Activated B cell treated with CpG ODN at 0.5 μM for 24 hours (primary cell): ENCODE data around the gene TMEM260. TPM values are rescaled to one million over a fixed set of nuclear protein-coding genes. Genes with fewer than 3 reads are reported as not detected.

ENCODE experiments used
- ATAC-seq: fragments of 200-7000 bp; cut with Tn5 transposase; one replicate; pipeline ENCODE4 v1.10.0; 2021; ENCODE audit warnings: low read depth, mild to moderate bottlenecking, moderate library complexity
- CTCF ChIA-PET: fragments of 350-600 bp; sonication (Branson Sonifier 250); formaldehyde crosslinking; loops from one replicate; lab custom pipeline; 2021; ENCODE audit warnings: antibody characterized with exemption; lab: Charles Lee
- POLR2A ChIA-PET: fragments of 350-600 bp; sonication (Branson Sonifier 250); formaldehyde crosslinking; loops from one replicate; lab custom pipeline; 2021; ENCODE audit warnings: antibody characterized with exemption; lab: Charles Lee
- DNase-seq: peaks from one replicate; pipeline ENCODE4 v3.0.0; 2022
- H3K27ac Mint-ChIP-seq: one replicate; pipeline ENCODE4 v1.8.0; 2020; ENCODE audit warnings: mixed read lengths
- H3K27me3 Mint-ChIP-seq: one replicate; pipeline ENCODE4 v1.8.0; 2021; ENCODE audit warnings: mixed read lengths
- H3K36me3 Mint-ChIP-seq: one replicate; pipeline ENCODE4 v1.8.0; 2021; ENCODE audit warnings: low read depth, mixed read lengths
- H3K4me1 Mint-ChIP-seq: one replicate; pipeline ENCODE4 v1.8.0; 2021; ENCODE audit warnings: mixed read lengths
- H3K4me3 Mint-ChIP-seq: one replicate; pipeline ENCODE4 v1.8.0; 2020; ENCODE audit warnings: mild to moderate bottlenecking, mixed read lengths
- H3K9me3 Mint-ChIP-seq: one replicate; pipeline ENCODE4 v1.8.0; 2020; ENCODE audit warnings: mixed read lengths
- intact Hi-C: fragments of 100-400 bp; cut with micrococcal nuclease; formaldehyde crosslinking; loops from one replicate; pipeline ENCODE4 v1.15.1; 2024
- total RNA-seq: library from RNA; stranded (reverse); gene quantifications from 2 replicates; pipeline ENCODE4 v1.2.3, GENCODE V29; 2022
- TF ChIP-seq, protein P1 (sequence below): fragments of 200-600 bp; IDR thresholded peaks from one replicate; pipeline ENCODE4 v1.8.0; 2022; ENCODE audit warnings: antibody characterized with exemption, mild to moderate bottlenecking

TMEM260 gene
- total RNA-seq, 1 donor from 2014 or later, result 24.7 TPM

GRCh38 chr14:56617084-56617483 lies 37.5 kb downstream of the TMEM260 start:
- no peak overlapping the region for H3K27ac Mint-ChIP-seq
- TF ChIP-seq, protein P1, sequence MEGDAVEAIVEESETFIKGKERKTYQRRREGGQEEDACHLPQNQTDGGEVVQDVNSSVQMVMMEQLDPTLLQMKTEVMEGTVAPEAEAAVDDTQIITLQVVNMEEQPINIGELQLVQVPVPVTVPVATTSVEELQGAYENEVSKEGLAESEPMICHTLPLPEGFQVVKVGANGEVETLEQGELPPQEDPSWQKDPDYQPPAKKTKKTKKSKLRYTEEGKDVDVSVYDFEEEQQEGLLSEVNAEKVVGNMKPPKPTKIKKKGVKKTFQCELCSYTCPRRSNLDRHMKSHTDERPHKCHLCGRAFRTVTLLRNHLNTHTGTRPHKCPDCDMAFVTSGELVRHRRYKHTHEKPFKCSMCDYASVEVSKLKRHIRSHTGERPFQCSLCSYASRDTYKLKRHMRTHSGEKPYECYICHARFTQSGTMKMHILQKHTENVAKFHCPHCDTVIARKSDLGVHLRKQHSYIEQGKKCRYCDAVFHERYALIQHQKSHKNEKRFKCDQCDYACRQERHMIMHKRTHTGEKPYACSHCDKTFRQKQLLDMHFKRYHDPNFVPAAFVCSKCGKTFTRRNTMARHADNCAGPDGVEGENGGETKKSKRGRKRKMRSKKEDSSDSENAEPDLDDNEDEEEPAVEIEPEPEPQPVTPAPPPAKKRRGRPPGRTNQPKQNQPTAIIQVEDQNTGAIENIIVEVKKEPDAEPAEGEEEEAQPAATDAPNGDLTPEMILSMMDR, result no peak
- ChIA-PET POLR2A (no interaction called here), CTCF (no interaction called here)
- H3K36me3 Mint-ChIP-seq, result peaks cover 69% of the 10 kb centered on the region
- no peak overlapping the region for H3K4me3 Mint-ChIP-seq
- H3K4me1 Mint-ChIP-seq, result no peaks in the 10 kb centered on the region
- ATAC-seq (no peak), DNase-seq (no peak)
- intact Hi-C loops, result no loop called here
- H3K27me3 Mint-ChIP-seq, result no peaks in the 10 kb centered on the region
- no peaks in the 10 kb centered on the region for H3K9me3 Mint-ChIP-seq

DNA sequence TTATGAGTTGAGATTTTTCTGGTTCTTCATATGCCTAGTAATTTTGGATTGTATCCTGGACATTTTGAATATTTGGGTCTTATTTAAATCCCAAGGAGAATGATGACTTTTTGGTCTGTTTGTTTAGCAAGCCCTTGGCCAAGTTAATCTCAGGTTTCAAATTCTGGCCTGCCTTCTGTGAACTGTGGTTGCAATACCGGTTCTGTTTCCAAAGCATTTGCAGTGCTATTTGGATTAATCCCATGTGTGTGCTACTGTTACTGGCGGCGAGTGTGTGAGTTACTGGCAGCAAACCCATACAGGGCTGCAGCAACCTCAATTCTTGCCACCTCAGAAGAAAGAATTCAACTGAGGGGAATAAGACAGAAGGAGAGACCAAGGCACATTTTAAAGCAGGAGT lies 51.1 kb downstream of the TMEM260 start:
- no peaks in the 10 kb centered on the region for H3K4me1 Mint-ChIP-seq
- peaks cover 82% of the 10 kb centered on the region for H3K36me3 Mint-ChIP-seq
- no peak overlapping the region for H3K27ac Mint-ChIP-seq
- TF ChIP-seq, protein P1, result no peak
- ATAC-seq (no peak), DNase-seq (no peak)
- H3K27me3 Mint-ChIP-seq, result no peaks in the 10 kb centered on the region
- CTCF ChIA-PET, result no interaction called here
- POLR2A ChIA-PET, result no interaction called here
- H3K4me3 Mint-ChIP-seq, result no peak overlapping the region
- intact Hi-C loops, result no loop called here
- H3K9me3 Mint-ChIP-seq, result peaks cover 9% of the 10 kb centered on the region

DNA sequence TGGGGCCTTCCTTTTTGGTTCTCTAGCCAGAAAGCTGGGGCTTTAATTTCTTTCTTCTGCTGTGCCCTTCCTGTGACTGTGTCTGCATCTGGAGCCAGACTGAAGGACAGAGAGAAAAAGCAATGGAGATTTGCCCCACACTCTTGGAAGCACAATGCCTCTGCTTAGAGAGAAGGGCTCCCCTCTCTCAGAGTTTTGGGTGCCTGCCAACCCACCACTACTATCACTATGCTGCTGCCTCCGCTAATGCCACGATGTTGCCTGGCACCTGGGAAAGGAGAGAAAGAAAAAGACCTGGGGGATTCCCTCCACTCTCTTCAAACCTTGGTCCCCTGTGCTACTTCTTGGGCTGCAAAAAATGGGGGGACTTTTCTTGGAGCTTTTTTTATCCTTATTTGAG lies 52.6 kb downstream of the TMEM260 start:
- ChIA-PET POLR2A (no interaction called here), CTCF (no interaction called here)
- H3K4me1 Mint-ChIP-seq, result no peaks in the 10 kb centered on the region
- peaks cover 85% of the 10 kb centered on the region for H3K36me3 Mint-ChIP-seq
- peaks cover 9% of the 10 kb centered on the region for H3K9me3 Mint-ChIP-seq
- H3K27ac Mint-ChIP-seq, result no peak overlapping the region
- TF ChIP-seq, protein P1, result no peak
- intact Hi-C loops, result no loop called here
- no peaks in the 10 kb centered on the region for H3K27me3 Mint-ChIP-seq
- DNase-seq (no peak), ATAC-seq (no peak)
- no peak overlapping the region for H3K4me3 Mint-ChIP-seq

DNA sequence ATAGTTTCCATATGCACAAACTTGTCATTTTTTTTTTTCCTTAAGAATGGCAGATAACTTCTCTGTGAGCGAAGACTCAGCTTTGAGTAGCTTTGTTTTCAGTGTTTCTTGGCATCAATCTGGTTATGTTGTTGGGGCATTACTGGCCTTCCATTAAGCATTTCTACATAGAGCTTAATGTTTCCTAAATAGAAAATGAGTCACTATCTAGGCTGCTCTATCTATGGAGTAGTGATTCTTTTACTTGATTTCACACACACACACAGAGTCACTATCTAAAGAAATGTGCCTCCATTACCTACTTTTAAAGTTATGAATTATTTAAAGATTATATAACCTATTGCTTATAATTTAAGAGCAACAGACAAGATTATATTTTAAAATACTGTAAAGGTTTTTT lies 53.9 kb downstream of the TMEM260 start:
- no peak overlapping the region for H3K4me3 Mint-ChIP-seq
- POLR2A ChIA-PET, result no interaction called here
- peaks cover 6% of the 10 kb centered on the region for H3K9me3 Mint-ChIP-seq
- H3K36me3 Mint-ChIP-seq, result peaks cover 87% of the 10 kb centered on the region
- CTCF ChIA-PET, result no interaction called here
- H3K27ac Mint-ChIP-seq, result no peak overlapping the region
- intact Hi-C loops, result no loop called here
- DNase-seq (no peak), ATAC-seq (no peak)
- no peaks in the 10 kb centered on the region for H3K27me3 Mint-ChIP-seq
- TF ChIP-seq, protein P1, result no peak
- no peaks in the 10 kb centered on the region for H3K4me1 Mint-ChIP-seq

GRCh38 chr14:56635041-56635440 lies 55.4 kb downstream of the TMEM260 start:
- DNase-seq, result no peak
- TF ChIP-seq, protein P1, result no peak
- no peaks in the 10 kb centered on the region for H3K4me1 Mint-ChIP-seq
- no peaks in the 10 kb centered on the region for H3K27me3 Mint-ChIP-seq
- CTCF ChIA-PET, result no interaction called here
- H3K36me3 Mint-ChIP-seq, result peaks cover 92% of the 10 kb centered on the region
- intact Hi-C loops, result no loop called here
- H3K9me3 Mint-ChIP-seq, result peaks cover 6% of the 10 kb centered on the region
- H3K27ac Mint-ChIP-seq, result no peak overlapping the region
- no peak overlapping the region for H3K4me3 Mint-ChIP-seq
- ATAC-seq, result no peak
- POLR2A ChIA-PET, result no interaction called here
